GM21390 (cell line): ENCODE data around the gene RNF152.

Experiments used
- ATAC-seq: cut with Tn5 transposase; IDR thresholded peaks from one replicate; pipeline ENCODE4 v1.9.1; 2021; ENCODE audit not compliant: unreplicated experiment

The RNF152 gene, protein sequence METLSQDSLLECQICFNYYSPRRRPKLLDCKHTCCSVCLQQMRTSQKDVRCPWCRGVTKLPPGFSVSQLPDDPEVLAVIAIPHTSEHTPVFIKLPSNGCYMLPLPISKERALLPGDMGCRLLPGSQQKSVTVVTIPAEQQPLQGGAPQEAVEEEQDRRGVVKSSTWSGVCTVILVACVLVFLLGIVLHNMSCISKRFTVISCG

DNA sequence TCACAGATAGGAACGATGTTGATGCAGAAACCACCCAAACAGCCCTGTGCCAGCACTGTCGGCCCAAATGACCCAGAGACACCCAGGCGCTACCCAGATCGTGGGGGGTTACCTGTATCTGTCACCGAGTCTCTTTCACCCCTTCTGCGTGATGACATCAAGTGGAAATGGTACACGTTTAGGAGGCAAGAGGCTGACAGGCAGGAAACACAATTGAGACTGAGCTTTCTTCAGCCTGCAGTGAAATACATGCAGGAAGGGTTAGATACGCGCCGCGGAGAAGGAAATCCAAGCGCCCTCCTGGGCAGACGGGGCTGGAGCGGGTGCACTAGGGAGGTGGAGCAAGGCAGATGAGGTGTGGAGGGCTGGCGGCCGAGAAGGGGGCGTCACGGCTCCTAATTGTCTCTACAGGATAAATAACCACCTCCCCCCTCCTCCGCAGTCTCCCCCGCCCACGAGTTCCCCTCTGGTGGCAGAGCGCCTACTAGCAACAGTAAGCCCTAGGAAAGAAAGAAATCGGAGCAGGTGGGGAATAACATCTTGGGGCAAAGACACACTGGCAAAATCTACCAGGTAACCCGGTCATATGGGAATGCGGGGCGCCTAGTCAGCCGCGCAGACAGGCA, at the start of gene RNF152:
Gene RNF152, minus strand, starts transcription at position 325 of the 626 bp plus-strand sequence. CDS start 76,544 bp downstream, outside the sequence.
- no peak for ATAC-seq

DNA sequence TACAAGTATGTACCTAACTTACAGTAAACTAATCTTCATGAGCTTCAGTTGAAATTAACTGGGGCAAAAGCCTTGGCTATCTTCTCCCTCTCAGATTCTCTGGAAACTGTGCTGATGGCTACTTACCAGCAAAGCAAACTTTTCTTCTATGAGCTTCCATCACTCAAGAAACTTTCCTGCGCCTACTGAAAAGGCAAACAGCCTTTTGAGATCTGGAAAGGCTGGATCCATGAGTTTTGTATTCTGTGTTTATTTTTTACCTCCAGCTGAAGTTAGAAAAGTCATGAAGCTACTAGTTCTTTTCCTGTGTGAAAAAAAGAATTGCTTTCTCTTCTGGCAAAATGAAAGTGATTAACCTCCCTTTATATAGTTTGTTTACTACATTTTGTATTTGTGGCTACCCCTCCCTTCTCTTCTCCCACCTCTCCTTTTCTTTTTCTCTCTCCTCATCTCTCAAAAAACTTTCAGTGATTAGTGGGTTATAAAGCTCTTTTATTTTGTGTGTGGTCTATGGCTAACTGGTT, 49.2 kb upstream of the RNF152 start:
- no peak for ATAC-seq

DNA sequence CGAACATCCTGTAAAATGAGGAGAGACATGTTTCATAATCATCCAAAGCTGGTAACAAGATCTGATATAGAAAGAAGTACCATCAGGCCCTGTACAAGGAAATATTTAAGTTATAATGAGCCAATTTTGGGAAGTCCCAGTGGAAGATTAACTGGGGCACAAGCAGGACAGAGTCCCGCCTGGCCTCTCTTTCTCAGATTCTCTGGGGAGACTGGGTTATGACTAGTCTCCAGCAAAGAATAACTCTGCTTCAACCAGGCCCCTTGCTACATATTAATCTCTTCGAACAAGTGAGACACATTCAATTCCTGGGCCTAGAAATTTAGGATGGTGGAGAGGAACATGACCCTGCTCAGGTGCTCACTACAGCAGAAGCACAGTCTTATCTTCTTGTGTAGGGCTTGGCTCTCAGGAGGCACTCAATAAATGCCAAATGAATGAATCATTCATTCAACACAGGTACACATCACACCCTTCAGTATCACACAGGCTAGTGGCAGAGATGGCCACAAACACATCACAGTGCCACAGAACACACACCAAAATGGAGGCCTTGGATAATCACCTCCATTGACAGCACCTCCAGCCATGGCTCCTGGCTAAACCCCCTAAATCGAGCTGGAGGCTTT, 46.4 kb upstream of the RNF152 start:
- no peak for ATAC-seq

DNA sequence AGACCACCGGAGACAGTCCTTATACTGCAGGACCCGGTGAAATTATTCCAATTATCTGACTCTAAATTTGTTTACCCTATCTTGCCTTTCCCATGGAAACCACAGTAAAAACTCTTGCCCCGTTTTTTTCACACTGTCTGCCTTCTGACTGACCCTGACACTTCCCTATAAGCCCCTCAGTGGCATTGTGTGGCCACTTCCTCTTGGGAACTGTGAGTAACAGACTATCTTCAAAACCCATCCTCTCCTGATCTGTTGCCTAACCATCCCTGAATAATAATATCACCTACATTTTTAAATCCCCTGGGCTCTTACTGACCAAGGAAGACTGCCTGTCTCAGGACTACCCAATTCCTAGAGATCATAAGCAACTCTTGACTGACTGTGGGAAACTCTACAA, 42.6 kb upstream of the RNF152 start:
- no peak for ATAC-seq

DNA sequence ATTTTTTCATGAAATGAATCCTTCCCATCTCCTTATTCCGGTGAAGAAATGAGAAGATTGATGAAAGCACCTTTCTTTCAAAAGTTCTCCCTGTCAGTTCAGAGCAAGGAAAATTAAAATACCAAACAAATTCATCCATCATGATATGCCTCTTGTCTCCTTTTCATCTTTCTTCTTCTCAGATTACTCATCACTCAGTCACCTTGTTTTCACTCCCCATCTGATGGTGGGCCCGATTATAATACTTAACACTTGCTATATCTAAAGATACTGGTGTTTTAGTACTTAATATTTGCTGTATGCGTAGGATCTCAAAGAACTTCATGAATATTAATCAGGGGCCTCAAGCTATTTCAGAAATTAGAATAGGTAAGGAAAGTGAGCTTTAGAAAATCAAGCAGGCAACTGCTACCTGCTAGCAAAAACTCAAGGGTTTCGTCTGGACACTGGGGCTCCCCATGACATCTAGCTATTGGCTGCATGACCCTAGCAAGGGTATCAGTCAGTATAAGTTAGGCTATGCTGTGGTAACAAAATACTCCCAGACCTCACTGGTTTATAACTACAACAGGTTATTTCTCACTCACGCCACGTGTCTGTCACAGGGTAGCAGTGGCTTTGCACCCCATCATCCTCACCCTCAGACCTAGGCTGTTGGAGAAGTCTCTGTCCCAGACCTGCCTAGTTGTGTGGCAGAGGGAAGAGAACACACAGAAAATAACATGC, 39.0 kb upstream of the RNF152 start:
- ATAC-seq: no peak

DNA sequence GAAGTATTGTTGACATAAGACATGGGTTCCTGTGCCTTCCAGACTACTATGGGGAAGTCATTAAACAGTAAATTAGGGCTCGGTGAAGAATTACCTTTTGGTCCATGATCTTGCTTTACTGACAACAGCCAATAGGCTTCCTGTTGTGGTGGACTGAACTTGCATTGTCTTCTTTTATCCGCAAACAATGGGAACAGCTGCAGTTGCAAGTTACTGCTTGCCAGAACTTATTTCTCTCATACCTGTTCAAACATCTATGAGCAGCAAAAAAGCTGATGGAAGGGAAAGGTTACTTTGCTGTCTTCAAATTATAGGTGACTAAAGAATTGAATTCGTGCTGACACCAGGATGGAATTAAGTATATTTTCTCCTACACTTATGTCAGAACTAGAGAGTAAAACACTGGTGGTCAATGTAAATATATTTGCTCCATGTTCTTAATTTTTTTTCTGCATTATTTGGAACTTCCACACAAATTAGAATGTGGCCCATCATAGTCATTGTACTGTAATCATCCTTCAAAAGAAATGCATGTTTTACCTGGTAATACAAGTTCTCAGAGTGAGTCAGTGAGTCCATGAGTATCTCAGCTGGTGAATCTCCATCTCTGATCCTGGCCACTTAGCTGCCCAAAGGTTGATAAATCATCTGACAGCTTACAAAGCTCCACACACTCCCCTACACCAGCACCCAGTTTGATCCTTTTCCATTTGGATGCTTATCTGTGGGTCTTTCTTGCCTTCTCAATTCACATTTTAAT, 37.3 kb upstream of the RNF152 start:
- ATAC-seq: no peak

DNA sequence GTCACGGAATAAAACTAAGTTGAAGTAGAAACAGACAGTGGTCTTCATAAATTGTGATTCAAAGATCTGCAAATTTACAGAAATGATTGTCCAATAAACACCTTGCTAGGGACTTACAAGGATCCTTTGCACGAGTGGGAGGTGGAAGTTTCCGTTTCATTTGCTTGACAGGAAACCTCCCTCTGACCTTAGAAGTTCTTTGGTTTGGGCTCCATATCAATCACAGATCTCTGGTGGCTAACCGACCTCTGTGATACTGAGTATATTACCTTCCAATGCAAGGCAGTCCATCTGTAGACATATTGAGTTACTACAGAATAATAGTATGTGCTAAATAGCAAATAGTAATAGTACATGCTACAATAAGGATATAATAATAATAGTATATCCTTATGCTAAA, 33.7 kb upstream of the RNF152 start:
- ATAC-seq: no peak

DNA sequence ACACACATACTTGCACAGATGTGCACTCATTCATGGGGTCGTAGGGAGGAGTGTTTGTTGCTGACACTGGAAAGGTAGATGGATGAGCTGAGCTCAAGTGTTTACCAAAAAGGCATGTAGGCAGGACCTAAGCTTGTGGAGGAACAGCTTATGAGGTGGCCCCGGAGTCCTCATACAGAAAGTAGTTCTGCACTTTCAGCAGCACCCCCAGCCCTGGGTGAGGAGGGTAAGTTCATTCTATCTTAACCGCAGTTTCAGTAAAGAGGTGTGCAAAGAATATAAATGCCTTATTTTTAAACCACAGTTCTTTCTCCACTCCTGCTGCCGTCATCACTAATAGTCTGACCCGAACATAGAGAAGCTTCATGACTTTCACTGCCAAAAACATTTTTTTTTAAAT, 31.7 kb upstream of the RNF152 start:
- no peak for ATAC-seq

DNA sequence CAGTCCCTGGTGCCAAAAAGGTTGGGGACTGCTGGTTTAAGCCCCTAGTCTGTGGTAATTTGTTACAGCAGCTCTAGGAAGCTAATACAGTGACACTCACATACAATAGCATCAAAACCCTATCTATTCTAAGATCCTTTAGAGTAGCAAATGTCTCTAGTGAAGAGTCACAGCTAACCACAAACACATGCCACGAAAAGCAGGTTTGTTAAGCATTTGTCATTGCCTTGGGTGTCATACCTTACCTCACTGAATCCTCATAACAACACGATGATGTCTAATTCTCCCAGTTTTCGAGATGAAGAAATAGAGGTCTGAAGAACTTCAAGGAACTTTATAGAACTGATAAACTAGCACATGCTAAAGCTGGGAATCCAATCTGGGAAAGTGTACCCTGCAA, 29.6 kb upstream of the RNF152 start:
- no peak for ATAC-seq

DNA sequence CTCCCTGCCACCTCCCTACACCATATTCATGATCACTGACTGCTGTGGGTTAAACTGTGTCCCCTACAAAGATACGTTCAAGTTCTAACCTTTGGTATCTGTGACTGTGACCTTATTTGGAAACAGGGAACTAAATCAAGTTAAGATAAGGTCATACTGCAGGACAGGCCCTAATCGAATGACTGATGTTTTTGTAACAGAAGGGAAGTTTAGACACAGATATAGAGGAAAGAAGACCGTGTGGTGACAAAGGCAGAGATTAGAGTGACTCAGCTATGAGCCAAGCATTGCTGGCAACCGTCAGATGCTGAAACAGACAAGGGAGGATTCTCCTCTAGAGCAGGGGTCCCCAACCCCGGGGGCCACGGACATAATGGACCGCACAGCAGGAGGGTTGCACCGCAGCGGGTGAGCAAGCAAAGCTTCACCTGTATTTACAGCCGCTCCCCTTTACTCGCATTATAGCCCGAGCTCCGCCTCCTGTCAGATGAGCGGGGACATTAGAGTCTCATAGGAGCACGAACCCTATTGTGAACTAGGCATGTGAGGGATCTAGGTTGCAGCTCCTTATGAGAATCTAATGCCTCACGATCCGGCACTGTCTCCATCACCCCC, 28.9 kb upstream of the RNF152 start:
- ATAC-seq: no peak

DNA sequence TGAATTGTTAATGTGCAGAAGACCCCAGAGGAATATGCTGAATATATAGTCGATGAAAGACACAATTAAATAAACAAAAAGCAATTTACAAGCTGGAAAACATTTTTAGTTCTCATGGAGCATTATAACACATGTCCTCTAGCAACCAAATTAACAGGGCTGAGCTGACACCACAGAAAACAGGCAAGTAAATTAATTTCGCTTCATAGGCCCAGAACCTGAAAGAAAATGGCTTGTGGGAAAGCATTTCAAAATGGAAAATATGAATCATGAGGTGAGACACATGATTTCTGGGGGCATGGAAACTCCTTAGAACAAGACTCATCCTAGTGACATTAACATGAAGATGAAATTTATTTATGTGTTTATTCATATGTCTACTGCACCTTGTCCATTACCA, 25.0 kb upstream of the RNF152 start:
- no peak for ATAC-seq

DNA sequence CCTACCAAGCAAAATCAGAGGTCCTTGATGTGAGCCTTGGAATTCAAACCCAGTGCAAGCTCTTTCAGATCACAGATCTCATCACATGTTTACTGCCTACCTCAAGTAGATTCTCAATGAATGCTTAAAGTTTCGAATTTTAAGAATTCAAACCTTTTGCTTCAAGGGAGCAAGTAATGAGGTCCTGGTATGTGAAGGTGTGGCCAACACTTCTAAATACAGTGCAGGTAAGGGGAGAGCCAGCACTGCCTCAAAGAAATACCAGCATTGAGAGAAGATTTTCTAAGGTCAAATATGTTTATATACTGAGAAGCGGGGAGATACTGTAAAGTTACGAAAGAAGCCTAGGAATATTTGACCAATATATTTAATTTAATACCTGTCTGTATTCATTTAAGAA, 19.7 kb upstream of the RNF152 start:
- no peak for ATAC-seq

DNA sequence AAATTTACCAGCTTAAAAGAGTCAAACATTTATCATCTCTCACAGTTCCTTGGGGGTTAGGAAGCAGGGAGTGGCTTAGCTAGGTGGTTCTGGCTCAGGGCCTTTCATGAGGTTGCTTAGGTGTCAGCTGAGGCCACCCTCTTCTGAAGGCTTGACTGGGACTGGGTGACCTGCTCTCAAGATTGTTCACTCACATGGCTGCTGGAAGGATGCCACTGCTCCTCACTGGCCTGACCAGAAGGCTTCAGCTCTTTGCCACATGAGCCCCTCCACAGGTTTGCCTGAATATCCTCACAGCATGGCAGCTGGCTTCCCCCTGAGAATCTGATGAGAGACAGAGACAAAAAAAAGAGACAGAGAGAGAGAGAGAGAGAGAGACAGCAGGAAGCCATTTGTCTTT, 17.3 kb upstream of the RNF152 start:
- ATAC-seq: no peak

DNA sequence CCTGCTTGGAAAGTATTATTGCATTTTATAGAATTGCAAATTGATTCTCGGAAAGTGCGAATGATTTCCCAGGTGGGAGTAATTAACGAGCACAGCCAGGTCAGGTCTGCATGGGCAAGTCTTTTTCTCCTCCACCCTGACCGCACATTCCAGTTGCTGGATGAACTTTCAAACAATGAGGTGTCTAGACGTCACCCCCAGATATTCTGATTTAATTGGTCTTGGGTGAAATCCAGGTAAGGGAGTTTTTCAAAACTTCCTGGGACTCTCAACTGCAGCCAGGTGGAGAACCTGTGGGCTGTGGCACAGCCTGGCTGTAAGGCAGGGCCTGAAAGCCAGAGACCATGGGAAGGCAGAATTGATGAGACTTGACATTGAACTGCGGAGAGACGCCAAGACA, 15.9 kb upstream of the RNF152 start:
- no peak for ATAC-seq

DNA sequence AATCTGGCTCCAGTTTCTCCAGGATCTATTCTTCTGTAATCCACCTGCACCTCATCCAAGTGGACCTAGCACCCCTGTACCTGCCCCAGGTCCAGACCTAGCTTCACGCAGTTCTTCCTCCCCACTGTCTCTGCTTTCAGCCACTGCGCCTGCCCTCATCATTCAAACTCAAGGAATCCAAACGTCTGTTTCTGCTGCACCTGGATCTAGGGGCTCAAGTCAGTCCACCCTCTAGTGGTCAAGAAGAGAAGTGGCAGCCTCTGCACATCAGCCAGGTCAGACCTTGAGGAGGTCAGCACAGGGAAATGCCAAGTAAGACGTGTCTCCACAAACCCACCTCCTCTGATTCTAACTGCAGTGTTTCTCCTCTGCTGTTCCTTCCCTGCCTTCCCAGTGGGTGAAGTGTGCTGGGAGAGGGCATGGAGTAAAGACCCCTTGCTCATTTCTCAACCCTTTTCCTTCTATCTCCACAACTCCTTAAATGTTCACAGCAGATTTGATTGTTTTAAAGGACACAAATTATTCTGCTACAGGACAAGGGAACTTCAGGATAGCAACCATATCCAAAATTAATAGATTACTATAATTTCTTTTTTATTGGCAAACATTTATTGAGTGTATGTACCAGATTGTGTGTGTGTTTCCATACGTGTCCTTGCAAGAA, 8.6 kb upstream of the RNF152 start:
- ATAC-seq: peak; percentile 91

DNA sequence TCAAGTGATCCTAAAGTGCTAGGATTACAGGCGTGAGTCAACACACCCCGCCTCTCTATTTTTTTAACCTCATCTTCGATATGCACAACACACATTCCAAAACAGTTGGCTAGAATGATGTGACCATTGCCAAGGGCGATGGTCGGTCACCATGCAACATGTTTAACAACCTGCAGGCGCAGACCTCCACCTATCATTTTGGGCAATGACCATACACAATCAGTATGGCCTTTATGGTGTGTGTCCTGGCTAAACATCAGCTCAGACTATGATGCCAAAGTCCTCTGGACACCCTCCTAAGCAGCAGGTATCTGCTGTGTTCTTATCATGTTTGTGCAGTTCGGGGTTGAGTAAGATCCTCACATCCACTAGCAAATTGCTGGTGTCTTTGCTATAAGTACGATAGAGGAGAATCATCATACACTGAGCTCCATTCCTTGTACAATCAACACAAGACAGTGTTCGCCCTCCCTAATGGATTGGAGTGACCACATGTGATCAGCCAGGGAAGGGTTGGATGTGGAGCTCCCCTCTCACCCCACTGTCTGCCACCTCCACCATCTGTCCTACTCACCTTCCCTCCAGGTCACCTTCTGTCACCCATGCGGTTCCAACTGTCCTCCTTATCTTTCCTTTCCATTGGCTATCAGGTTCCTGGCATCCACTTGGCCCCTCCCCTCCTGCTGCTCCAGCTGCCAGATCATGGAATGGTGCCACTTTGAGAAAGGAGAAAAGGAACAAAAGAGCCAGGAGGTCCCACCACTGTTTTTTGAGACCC, 7.9 kb upstream of the RNF152 start:
- ATAC-seq: no peak

DNA sequence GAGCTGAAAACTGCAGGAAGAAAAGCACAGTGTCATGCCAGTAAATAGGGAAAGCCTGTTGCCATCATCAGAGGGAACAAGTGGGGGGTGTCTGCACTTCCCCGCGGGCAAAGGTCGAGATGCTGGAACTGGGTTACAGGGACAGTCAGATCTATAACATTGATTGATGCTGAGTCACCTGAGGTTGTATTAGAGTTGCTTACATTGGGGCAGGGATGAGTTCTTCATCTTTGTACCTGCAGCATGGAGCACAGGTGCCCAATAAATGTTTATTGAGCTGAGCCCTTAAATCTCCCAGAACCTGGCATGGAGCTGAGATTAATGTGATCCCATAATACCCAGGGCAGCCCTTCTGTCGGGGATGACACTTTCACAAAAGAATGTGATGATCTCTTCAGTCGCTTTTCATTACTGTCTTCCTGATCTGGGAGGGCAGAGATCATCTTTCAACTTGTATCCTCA, 5.9 kb upstream of the RNF152 start:
- ATAC-seq: no peak

DNA sequence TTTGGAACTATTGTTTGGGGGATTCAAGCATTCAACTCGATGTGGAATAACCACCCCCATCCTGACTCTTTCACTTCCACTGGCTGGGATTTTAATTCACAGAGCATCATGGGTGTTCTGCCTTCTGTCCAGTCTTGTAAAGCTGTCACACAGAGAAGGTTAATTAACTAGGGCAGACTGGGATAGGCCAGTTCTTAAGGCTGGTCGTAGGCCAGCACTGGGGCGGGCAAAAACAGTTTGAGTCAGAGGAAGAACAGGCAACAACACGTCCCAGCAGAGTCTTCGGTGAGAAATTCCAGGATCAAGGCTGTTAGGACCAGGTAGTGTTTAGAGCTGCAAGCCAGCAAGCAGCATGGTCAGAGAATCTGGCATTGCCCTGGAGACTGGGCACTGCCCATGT, 4.0 kb upstream of the RNF152 start:
- ATAC-seq: no peak

DNA sequence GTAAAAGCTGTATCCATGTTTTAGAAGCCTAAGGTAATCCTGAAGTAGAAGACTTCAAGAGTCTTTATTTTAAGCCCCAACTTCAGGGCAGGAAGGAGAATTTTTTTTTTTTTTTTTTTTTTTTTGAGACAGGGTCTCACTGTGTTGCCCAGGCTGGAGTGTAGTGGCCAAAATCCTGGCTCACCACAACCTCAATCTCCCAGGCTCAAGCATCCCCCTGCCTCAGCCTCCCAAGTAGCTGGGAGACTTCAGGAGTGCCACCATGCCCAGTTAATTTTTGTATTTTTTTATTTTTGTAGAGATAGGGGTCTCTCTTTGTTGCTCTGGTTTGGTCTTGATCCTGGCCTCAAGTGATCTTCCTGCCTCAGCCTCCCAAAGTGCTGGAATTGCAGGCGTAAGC, 3.3 kb upstream of the RNF152 start:
- no peak for ATAC-seq
